Heart right ventricle (tissue), 16 donors: ENCODE data around the gene MXD4. TPM values are rescaled to one million over a fixed set of nuclear protein-coding genes. Genes with fewer than 3 reads are reported as not detected.

Experiments
- ATAC-seq, 8 donors: fragments of 200-7000 bp; cut with Tn5 transposase; one replicate each; pipeline ENCODE4 v1.9.1; 2020; ENCODE audit warnings: mild to moderate bottlenecking in 8 of 8, moderate library complexity in 8 of 8, moderate number of reproducible peaks in 1 of 8
- DNase-seq, 2 donors: peaks; one replicate each; pipeline ENCODE4 v3.0.0-alpha.2; 2020
- H3K27ac ChIP-seq, 10 donors: fragments of 200-600 bp; sonication (generic) in 2 of 10; one replicate each; pipeline versions ENCODE4 v1.5.0 to v1.8.0; 2020 to 2022; ENCODE audit warnings: mild to moderate bottlenecking in 3 of 10
- H3K27me3 ChIP-seq, 7 donors: fragments of 200-600 bp; one replicate each; pipeline ENCODE4 v1.8.0; 2021 to 2022; ENCODE audit warnings: mild to moderate bottlenecking in 2 of 7
- H3K36me3 ChIP-seq, 9 donors: fragments of 200-600 bp; sonication (generic) in 1 of 9; one replicate each; pipeline versions ENCODE4 v1.5.0 to v1.8.0; 2020 to 2022; ENCODE audit warnings: mild to moderate bottlenecking in 2 of 9
- H3K4me1 ChIP-seq, 9 donors: fragments of 200-600 bp; sonication (generic) in 1 of 9; one replicate each; pipeline versions ENCODE4 v1.5.0 to v1.8.0; 2020 to 2022; ENCODE audit warnings: mild to moderate bottlenecking in 4 of 9
- H3K4me3 ChIP-seq, 10 donors: fragments of 200-600 bp; sonication (generic) in 2 of 10; one replicate each; pipeline versions ENCODE4 v1.5.0 to v1.8.0; 2020 to 2022; ENCODE audit warnings: mild to moderate bottlenecking in 7 of 10, moderate library complexity in 2 of 10
- H3K9me3 ChIP-seq, 11 donors: fragments of 200-600 bp in 10 of 11; sonication (generic) in 2 of 11; one replicate each; pipeline versions ENCODE4 v1.5.0 to v1.8.0; 2013 to 2022; ENCODE audit warnings: mild to moderate bottlenecking in 2 of 11, control low read depth in 1 of 11, moderate library complexity in 1 of 11
- WGBS, 2 donors: extraction: QIAGEN DNeasy Blood & Tissue Kit; methylation state at CpG; one replicate each; pipeline ENCODE4 v1.1.7; 2013; ENCODE audit warnings: inconsistent platforms in 1 of 2; 5-methylcytosine and 5-hydroxymethylcytosine counted together
- intact Hi-C, 10 donors: fragments of 100-400 bp; cut with DNase I; formaldehyde crosslinking; loops; one replicate each; pipeline versions ENCODE4 v1.11.1 to v1.14.2; 2022
- polyA plus RNA-seq, 2 donors: library from polyadenylated mRNA; stranded (reverse); fragments of 200-250 nt; gene quantifications; one replicate each; pipeline ENCODE4 v1.2.3, GENCODE V29; 2013
- total RNA-seq, 10 donors: library from RNA; stranded (reverse); fragmentation: NEBNext Ultra II Directional in 3 of 10; extraction: Animal tissue kit (Norgen Biotek cat#: 25700) in 3 of 10; gene quantifications; one replicate each; pipeline versions ENCODE4 v1.2.1 to v1.2.4, GENCODE V29; 2021 to 2023
- TF ChIP-seq, protein P1 (sequence below), 9 donors: fragments of 200-600 bp; sonication (generic) in 2 of 9; IDR thresholded peaks; one replicate each; pipeline versions ENCODE4 v1.5.0 to v1.8.0; 2021 to 2022; ENCODE audit warnings: antibody characterized with exemption in 9 of 9, mild to moderate bottlenecking in 5 of 9, moderate library complexity in 1 of 9
- donor health status: Arrhythmogenic right ventricular cardiomyopathy.
- donor health status: ischemic (EF 13 %, LVEDD 7.1; RV severe dilation, severe dysfunction).
- donor health status: healthy with polysubstance abuse.
- donor health status: DM: no; HTN: yes; CAD: no.
- donor health status: DM: no; HTN: no; CAD: no.
- donor health status: ischemic (EF 25% LVEDD 6.9; RV normal size, moderate dysfunction).
- donor health status: ischemic (EF 25% LVEDD 5.7; RV mildly dilated, moderate dysfunction).
- donor health status: healthy.
- donor health status: DM: yes; HTN: yes; CAD: no.
- donor health status: Ischemic cardiomyopathy.
- donor health status: ischemic (EF 35%, LVEDD 5.7; RV mildly dilated, moderate dysfunction).
- donor health status: nonischemic (EF 11% LVEDD 7.7; RV severe dilation, severe dysfunction).
- donor health status: DM: yes; HTN: yes; CAD: no.
- donor health status: PGD.
- donor health status: ischemic (EF 29% LVEDD 5.4; RV normal size, mild dysfunction).
- donor health status: nonischemic (EF 23%, LVEDD 6.1; RV moderate dilation, normal function).

The MXD4 gene
- total and polyA plus RNA-seq, 12 donors: 19.1 to 82.2 (median 28.2) TPM

DNA sequence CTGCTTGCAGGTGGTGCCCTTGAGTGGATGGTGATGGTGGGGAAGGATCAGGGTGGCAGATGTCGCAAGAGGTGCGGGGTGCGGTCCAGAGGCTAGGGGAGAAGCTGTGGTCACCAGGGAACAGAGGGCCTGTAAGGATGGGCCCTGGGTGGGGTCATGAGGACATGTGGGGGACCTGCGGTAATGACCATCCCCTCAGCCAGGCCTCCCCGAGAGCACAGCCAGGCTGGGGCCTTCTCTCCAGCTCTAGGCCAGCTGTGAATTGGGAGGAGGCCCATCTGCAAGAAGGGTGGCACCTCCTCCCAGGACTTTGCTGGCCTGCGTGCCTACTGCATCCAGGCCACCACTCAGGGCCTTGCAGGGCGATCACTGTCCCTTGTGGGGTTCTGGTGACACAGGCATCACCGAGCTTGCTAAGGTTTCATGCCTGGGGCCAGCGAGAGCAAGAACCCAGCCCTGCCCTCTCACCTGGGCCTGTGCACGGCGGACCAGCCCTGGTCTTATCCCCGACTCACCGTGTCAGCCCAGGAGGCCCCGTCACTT, 34.1 kb upstream of the MXD4 start:
- 83% methylated on average over 14 of the region's 14 CpGs for WGBS, 2 donors
- no peak overlapping the region for H3K4me3 ChIP-seq
- ATAC-seq (peak in 4 of 8 donors; percentile 6 to 29 (median 14)), DNase-seq (no peak)
- TF ChIP-seq, protein P1, sequence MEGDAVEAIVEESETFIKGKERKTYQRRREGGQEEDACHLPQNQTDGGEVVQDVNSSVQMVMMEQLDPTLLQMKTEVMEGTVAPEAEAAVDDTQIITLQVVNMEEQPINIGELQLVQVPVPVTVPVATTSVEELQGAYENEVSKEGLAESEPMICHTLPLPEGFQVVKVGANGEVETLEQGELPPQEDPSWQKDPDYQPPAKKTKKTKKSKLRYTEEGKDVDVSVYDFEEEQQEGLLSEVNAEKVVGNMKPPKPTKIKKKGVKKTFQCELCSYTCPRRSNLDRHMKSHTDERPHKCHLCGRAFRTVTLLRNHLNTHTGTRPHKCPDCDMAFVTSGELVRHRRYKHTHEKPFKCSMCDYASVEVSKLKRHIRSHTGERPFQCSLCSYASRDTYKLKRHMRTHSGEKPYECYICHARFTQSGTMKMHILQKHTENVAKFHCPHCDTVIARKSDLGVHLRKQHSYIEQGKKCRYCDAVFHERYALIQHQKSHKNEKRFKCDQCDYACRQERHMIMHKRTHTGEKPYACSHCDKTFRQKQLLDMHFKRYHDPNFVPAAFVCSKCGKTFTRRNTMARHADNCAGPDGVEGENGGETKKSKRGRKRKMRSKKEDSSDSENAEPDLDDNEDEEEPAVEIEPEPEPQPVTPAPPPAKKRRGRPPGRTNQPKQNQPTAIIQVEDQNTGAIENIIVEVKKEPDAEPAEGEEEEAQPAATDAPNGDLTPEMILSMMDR (IDR thresholded peaks at IDR 0.05): no peak
- intact Hi-C loops: no loop called here
- H3K27ac ChIP-seq: no peak overlapping the region
- no peaks in the 10 kb centered on the region for H3K27me3 ChIP-seq
- peaks cover 0 to 9% (median 0%) of the 10 kb centered on the region in 9 donors for H3K4me1 ChIP-seq
- no peaks in the 10 kb centered on the region for H3K36me3 ChIP-seq
- peaks cover 0 to 9% (median 0%) of the 10 kb centered on the region in 11 donors for H3K9me3 ChIP-seq

DNA sequence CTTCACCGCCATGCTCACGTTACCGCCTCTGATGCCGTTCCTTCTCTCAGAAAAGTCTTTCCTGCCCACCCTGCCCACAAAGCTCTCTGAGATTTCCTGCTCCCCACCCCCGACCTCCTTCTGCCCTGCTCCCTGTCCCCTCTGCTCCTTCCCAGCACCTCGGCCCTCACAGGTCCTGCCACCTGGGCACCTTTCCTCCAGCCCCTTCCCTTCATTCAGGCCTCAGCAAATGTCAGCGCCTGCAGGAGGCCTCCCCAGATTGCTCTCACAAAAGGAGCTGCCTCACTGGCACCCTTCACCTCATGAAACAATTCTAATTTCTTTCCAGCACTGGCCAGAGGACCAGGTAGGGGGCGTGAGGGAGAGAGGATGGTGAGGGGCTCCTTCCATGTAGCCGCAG, 33.6 kb upstream of the MXD4 start:
- TF ChIP-seq, protein P1 (IDR thresholded peaks at IDR 0.05): no peak
- intact Hi-C loops: no loop called here
- ATAC-seq (no peak), DNase-seq (no peak)
- Histone ChIP-seq H3K27ac (no peak overlapping the region), H3K9me3 (peaks cover 0 to 9% (median 0%) of the 10 kb centered on the region in 11 donors), H3K36me3 (no peaks in the 10 kb centered on the region), H3K4me1 (peaks cover 0 to 10% (median 0%) of the 10 kb centered on the region in 9 donors), H3K4me3 (no peak overlapping the region), H3K27me3 (no peaks in the 10 kb centered on the region)
- WGBS, 2 donors: 88 to 90% methylated on average over 9 of the region's 9 CpGs

DNA sequence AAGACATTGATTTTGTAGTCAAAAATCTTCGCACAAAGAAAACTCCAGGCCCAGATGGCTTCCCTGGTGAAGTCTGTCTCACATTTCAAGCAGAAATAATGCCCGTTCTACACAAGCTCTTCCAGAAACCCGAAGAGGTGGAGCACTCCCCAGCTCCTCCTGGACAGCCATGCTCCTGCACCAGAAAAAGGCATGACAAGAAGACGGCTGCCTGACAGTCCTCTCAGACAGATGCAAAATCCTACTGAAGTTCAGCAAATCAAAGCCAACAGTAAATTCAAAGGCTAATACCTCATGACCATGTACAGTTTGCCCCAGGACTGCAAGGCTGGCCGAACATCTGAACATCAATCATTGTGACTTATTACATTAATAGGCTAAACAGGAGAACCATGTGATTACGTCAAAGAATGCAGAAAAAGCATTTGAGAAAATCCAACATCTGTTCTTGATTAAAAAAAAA, 30.8 kb upstream of the MXD4 start:
- ATAC-seq (no peak), DNase-seq (no peak)
- Histone ChIP-seq H3K4me1 (peaks cover 0 to 13% (median 0%) of the 10 kb centered on the region in 9 donors), H3K36me3 (no peaks in the 10 kb centered on the region), H3K4me3 (no peak overlapping the region), H3K27me3 (no peaks in the 10 kb centered on the region), H3K9me3 (peaks cover 0 to 9% (median 0%) of the 10 kb centered on the region in 11 donors), H3K27ac (no peak overlapping the region)
- TF ChIP-seq, protein P1 (IDR thresholded peaks at IDR 0.05): no peak
- intact Hi-C loops: no loop called here
- WGBS, 2 donors: 70 to 73% methylated on average over 6 of the region's 6 CpGs

DNA sequence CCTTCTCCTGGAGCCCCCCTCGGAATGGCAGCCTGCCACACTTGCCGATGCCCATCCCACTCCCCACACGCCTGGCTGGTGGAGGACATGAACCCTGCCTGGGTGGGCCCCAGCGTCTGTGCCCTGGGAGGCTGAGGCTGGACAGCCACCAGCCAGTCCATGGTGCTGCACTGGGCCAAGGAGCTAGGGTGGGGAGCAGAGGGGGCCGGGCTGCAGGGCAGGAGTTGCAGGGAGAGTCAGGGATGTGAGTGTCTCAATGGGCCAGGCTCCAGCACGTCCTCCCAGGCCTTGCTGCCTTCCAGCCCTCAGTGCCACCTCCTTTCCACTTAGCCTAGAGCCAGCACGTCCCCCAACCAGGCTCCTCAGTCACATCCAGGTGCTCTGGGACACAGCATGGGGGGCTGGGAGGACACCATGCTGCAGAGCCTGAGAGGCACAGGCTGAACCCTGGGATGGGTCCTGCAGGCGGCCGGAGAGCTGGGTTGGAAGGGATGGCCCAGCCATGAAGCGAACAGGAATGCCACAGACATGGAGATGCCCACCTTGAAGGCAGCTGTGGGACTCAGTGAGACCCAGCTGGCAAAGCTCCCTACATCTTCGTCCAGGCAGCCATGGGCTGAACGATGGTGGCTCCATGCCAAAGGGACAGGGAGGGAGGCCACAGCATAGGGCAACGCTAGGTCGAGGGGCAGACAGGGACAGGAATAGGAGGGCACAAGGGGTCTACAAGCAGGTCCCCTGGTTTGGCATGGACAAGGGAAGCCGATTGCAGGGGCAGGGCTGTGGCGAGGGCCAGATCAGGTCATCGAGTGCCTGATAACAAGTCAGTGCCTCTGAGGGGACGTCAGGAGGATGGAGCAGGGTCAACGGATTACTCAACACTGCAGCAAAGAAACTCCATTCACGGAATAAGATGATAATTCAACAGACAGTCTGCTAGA, 30.1 kb upstream of the MXD4 start:
- Histone ChIP-seq H3K9me3 (peaks cover 0 to 9% (median 0%) of the 10 kb centered on the region in 11 donors), H3K27me3 (no peaks in the 10 kb centered on the region), H3K4me1 (peaks cover 0 to 13% (median 0%) of the 10 kb centered on the region in 9 donors), H3K36me3 (no peaks in the 10 kb centered on the region), H3K4me3 (no peak overlapping the region), H3K27ac (no peak overlapping the region)
- DNase-seq (no peak), ATAC-seq (peak in 1 of 8 donors; percentile 18)
- TF ChIP-seq, protein P1 (IDR thresholded peaks at IDR 0.05): no peak
- 72 to 75% methylated on average over 20 of the region's 20 CpGs for WGBS, 2 donors
- intact Hi-C loops: no loop called here
